Panc1 (cell line): ENCODE data around the gene CFAP77.

Experiments
- CTCF ChIP-seq: fragments of 450-650 bp; IDR thresholded peaks from 2 replicates; pipeline ENCODE4 v1.5.1; 2017; ENCODE audit warnings: mild to moderate bottlenecking
- REST ChIP-seq, 2 experiments: IDR thresholded peaks; 2 replicates each; pipeline ENCODE4 v1.6.1; 2011 to 2012; ENCODE audit warnings: low read depth in 2 of 2, control low read depth in 1 of 2, low read length in 1 of 2, mild to moderate bottlenecking in 1 of 2, moderate library complexity in 1 of 2; ENCODE audit not compliant: insufficient read depth in 1 of 2

GRCh38 chr9:132384376-132384775 lies 25.6 kb upstream of the CFAP77 start:
- TF ChIP-seq CTCF (no peak), REST (IDR thresholded peaks at IDR 0.05; ENCODE audit: insufficient read depth in 1 of 2, low read depth in 2 of 2, low read length in 1 of 2) (no peak)
